D721Med (cell line): ENCODE data around the gene NEUROD2.

Experiments used
- DNase-seq: peaks from one replicate; pipeline ENCODE4 v3.0.0; 2011; ENCODE audit warnings: low spot score; ENCODE audit not compliant: insufficient read length
- FAIRE-seq: peaks from 2 replicates; lab custom pipeline; 2011; peaks lifted over from hg19 to GRCh38; lab: Jason Lieb, UNC
- CTCF ChIP-seq: IDR thresholded peaks from 2 replicates; pipeline ENCODE4 v1.5.1; 2012; ENCODE audit warnings: mild to moderate bottlenecking, control low read depth; ENCODE audit not compliant: insufficient read depth; ENCODE audit errors: missing control alignments

NEUROD2 gene

DNA sequence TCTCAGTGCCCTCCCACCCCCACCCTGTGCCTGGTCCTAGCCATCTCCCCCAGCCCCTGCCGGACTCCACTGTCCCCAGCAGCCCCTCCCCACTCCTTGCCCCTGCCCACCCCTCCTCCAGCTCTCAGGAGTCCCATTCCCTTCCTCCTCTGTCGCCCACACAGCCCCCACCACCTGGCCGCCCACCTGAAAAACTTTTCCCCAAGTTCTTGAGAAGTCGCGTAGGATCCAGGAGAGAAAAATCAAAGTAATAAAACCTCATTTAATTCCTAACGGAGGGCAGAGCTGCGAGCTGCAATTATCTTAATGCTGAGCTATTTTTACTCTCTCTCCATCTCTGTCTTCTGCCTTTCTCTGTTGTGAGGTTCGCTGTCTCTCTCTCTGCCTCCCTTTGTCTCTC lies 16.6 kb upstream of the NEUROD2 start:
- no peak for DNase-seq
- TF ChIP-seq CTCF = no peak
- FAIRE-seq = no peak

DNA sequence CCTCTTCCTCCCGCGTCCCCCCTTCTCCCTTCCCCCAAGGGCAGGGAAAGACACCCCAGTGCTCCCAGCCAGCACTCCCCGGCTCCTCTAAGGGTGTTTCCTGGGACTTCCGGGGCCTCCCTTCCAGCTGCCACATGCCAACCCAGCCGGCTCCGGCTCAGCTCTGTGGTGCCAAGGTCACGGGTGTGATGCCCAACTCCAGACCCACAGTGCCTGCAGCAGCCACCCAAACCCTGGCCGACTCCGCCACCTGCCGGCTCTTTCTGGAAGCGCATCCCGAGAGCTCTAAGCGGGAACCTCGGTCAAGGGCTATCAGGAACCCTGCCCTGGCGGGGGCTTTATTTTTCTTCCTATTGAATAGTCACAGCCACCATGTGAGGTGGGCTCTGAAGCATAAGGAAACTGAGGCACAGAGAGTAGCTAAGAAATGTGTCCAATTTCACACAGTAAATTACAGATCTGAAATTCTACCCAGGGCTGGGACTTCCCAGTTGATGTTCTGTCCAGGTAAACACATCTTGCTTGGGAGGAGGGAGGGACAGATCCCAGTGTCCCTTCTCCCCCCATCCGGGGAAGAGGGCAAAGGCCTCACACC lies 15.7 kb upstream of the NEUROD2 start:
- peak; percentile 98 for TF ChIP-seq CTCF
- peak; percentile 74 for DNase-seq
- FAIRE-seq = no peak

DNA sequence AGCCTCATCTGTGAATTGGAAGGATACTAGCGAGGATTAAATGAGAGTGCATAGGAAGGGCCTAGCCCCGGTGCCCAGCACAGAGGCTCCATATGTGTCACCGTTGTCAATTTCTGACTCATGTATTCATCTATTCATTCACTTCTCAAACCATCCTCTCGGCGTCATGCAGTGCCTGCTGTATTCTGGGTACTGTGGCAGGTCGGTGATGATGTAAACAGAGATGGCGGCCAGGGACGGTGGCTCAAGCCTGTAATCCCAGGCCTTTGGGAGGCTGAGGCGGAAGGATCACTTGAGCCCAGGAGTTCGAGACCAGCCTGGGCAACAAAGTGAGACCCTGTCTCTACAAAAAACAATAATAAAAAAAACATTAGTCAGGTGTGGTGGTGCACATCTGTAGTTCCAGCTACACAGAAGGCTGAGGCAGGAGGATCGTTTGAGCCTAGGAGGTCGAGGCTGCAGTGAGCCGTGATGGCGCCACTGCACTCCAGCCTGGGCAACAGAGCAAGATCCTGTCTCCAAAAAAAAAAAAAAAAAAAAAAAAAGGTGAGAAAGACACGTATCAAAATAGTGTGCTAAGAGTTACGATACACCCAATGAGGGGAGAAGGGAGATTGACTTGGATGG lies 14.8 kb upstream of the NEUROD2 start:
- DNase-seq (no peak), FAIRE-seq (no peak)

DNA sequence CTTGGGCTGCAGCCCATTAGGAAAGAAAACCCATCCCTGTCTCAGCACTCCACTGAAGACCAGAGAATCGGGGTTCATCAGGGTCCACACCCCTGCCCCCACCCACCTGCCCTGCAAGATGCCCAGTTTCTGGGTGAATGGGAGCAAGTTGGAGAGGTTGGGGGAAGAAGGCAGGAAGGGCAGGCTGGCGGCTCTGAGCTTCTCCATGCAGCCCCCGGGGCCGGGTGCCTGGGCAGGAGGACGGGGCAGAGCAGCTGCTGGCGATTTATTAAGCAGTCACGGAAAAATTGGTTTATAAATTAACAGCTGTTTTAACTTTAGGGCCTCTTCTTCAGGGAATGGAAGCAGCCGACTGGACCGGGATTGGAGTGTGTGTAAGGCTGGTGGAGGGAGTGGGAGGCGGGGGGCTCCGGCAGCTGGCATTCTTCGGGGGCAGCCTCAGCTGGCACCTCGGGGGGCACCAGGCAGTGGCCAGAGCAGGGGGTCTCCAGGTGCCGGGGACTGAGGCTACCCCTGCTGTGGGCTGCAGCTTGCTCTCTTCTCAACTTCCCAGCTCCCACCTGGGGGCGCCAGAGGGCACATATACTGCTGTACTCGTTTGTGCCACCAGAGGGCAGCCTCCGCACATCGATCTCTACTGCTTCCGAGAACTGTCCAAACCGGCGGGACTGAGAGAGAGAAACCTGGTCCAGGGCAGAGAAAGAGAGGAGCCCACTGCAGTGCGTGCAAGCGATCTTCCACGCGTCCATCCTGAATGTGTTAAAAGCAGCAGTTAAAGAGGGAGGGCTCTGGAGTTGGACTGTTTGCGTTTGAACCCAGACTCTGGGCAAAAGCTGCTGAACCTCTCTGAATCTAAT lies 14.0 kb upstream of the NEUROD2 start:
- DNase-seq (peak; percentile 90), FAIRE-seq (no peak)
- peak; percentile 100 for TF ChIP-seq CTCF

More for the DNA sequence above, 14.8 kb upstream of the NEUROD2 start:
- TF ChIP-seq CTCF = no peak

GRCh38 chr17:39619786-39620101 lies 12.0 kb upstream of the NEUROD2 start:
- no peak for DNase-seq
- FAIRE-seq = no peak
- TF ChIP-seq CTCF = no peak

DNA sequence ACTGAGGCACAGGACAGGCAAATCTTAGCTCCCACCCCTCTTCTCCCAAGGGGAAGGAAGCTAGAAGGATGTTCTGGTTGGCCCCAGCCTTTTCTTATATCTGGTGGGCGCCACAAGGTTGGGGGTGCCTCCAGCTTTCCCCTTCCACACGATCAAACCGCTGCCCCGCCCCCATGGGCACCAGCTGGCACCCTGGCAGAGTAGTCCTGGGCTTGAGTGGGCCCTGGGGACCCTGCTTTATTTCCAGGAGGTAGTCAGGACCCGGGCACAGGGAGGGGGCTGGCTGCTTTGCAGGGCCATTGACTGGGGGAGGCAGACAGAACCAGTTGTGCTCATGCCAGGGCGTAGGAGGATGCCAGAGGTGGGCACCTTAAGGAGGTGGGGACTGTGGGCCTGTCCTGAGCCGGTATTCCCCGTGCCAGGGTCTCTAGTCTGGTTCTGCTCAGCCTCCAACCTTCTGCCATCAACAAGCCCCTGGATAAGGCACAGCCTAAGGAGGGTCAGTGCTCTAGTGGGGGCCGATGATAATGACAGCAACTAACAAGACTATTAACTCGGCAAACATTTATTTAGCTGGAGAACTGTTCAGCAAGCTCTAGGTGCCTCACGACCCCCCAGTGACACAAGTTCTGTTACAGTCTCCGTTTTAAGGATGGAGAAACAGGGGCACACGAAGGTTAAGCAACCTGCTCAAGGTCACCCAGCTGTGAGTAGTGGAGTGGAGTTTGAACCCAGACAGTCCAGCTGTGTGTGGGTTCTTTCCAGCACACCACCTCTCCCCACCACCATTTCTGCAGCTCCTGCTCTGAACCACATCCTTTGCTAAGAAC lies 11.5 kb upstream of the NEUROD2 start:
- FAIRE-seq (no peak), DNase-seq (no peak)

More for the DNA sequence above, 11.5 kb upstream of the NEUROD2 start:
- no peak for TF ChIP-seq CTCF
